ENCODE results near the gene CMTM5.

DNA sequence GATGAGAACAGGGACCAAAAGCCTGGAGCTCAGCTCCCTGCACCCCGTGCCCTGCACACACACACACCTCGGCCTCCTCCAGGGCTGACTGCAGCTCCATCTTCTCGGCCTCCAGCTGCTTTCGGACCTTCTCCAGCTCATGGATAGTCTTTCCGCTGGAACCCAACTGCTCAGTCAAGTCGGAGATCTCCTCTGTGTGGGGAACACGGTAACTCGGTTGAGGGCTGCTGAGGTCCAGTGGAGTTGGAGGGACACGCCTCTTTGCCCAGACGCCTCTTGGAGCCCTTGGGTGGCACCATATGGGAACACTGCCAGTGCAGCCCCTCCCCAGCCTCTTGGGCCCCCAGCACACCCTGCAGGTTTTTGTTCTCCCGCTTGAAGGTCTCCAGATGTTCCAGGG, 40.0 kb downstream of the CMTM5 start:
- TF ChIP-seq POLR2A (IDR thresholded peaks at IDR 0.05) = no peak
- TF ChIP-seq, protein P1, sequence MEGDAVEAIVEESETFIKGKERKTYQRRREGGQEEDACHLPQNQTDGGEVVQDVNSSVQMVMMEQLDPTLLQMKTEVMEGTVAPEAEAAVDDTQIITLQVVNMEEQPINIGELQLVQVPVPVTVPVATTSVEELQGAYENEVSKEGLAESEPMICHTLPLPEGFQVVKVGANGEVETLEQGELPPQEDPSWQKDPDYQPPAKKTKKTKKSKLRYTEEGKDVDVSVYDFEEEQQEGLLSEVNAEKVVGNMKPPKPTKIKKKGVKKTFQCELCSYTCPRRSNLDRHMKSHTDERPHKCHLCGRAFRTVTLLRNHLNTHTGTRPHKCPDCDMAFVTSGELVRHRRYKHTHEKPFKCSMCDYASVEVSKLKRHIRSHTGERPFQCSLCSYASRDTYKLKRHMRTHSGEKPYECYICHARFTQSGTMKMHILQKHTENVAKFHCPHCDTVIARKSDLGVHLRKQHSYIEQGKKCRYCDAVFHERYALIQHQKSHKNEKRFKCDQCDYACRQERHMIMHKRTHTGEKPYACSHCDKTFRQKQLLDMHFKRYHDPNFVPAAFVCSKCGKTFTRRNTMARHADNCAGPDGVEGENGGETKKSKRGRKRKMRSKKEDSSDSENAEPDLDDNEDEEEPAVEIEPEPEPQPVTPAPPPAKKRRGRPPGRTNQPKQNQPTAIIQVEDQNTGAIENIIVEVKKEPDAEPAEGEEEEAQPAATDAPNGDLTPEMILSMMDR (IDR thresholded peaks at IDR 0.05) = no peak
